HFF-Myc (cell line): Measurements from ENCODE around the gene NCOR1.

Experiments
- DNase-seq: peaks from one replicate; pipeline ENCODE4 v3.0.0-alpha.2; 2011; ENCODE audit warnings: low read depth; ENCODE audit errors: extremely low read depth
- H3K4me3 ChIP-seq: replicated peaks from 2 replicates; pipeline ENCODE4 v1.5.1; 2011; ENCODE audit warnings: low read depth, mild to moderate bottlenecking, control low read depth, low read length
- CTCF ChIP-seq: IDR thresholded peaks from 2 replicates; pipeline ENCODE4 v1.5.1; 2012; ENCODE audit warnings: mild to moderate bottlenecking, low read depth, low read length, control low read depth; ENCODE audit errors: missing control alignments

Gene NCOR1

GRCh38 chr17:16254773-16255400, 39.6 kb upstream of the NCOR1 start:
- no peak for TF ChIP-seq CTCF
- no peak overlapping the region for H3K4me3 ChIP-seq
- no peak for DNase-seq

- no peak for DNase-seq
- H3K4me3 ChIP-seq = no peak overlapping the region
- no peak for TF ChIP-seq CTCF
These were observed 36.2 kb upstream of the NCOR1 start for GRCh38 chr17:16251556-16251955.

GRCh38 chr17:16251043-16251442, 35.7 kb upstream of the NCOR1 start:
- no peak for TF ChIP-seq CTCF
- DNase-seq = no peak
- no peak overlapping the region for H3K4me3 ChIP-seq

- TF ChIP-seq CTCF = no peak
- no peak for DNase-seq
- no peak overlapping the region for H3K4me3 ChIP-seq
These were observed 35.3 kb upstream of the NCOR1 start for GRCh38 chr17:16250635-16251034.

GRCh38 chr17:16247586-16247984, 32.3 kb upstream of the NCOR1 start:
- TF ChIP-seq CTCF = no peak
- no peak overlapping the region for H3K4me3 ChIP-seq
- no peak for DNase-seq

- DNase-seq = no peak
- H3K4me3 ChIP-seq = no peak overlapping the region
- no peak for TF ChIP-seq CTCF
These were observed 28.6 kb upstream of the NCOR1 start for GRCh38 chr17:16243801-16244567.
